ENCODE results near the gene ERG28. TPM values are rescaled to one million over a fixed set of nuclear protein-coding genes. Genes with fewer than 3 reads are reported as not detected.

The ERG28 gene
- total RNA-seq, 5 donors from 2014 or later (not counting 1 experiment from before 2014, with no cell fraction given) = 9.8 to 14.4 (median 12.3) TPM

DNA sequence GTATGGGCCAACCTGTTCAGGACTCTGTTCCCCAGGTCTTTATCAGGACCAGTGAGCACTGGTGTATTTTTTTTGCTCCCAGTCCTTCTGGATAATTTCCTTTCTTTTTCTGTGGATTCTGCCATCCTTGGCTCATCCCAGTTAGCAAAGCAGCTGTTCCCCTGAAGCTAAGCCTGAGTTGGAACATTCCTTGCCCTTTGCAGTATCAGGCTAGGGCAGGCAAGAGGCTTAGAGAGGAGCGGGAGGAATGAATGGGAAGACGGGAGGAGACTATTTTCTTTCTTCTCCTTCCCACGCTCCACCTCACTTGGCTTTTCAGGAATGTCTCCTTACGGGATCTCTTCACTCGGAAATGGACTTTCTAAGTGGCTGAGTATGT lies 29.2 kb downstream of the ERG28 start:
- H3K36me3 ChIP-seq (ENCODE audit: control insufficient read depth in 2 of 2, extremely low read depth in 1 of 2, insufficient read depth in 1 of 2, low read length in 1 of 2) = no peaks in the 10 kb centered on the region
- Mint-ChIP-seq H3K4me1 (no peaks in the 10 kb centered on the region), H3K27me3 (no peaks in the 10 kb centered on the region), H3K4me3 (no peak overlapping the region), H3K9me3 (no peaks in the 10 kb centered on the region), H3K27ac (no peak overlapping the region), H3K36me3 (peaks cover 11% of the 10 kb centered on the region)
- no peaks in the 10 kb centered on the region for H3K9me3 ChIP-seq
- H3K27me3 ChIP-seq (replicated peaks in 1 of 2; ENCODE audit: control insufficient read depth in 2 of 2, extremely low read depth in 1 of 2, insufficient read depth in 2 of 2, low read length in 1 of 2) = no peaks in the 10 kb centered on the region
- CTCF ChIA-PET = no interaction called here
- POLR2A ChIA-PET = interaction anchor here in 1 of 2 donors (0.6 kb wide), 1 partner anchor 16 kb away, joined by 3 read pairs; no protein-coding TSS in a partner anchor
- WGBS (ENCODE audit: insufficient coverage) = 100% methylated on average over 1 of the region's 5 CpGs
- ATAC-seq (replicated peaks in 1 of 4) (no peak), DNase-seq (no peak)
- H3K4me1 ChIP-seq (ENCODE audit: control insufficient read depth in 1 of 2, extremely low read depth in 1 of 2, insufficient read depth in 2 of 2, low read length in 2 of 2) = no peaks in the 10 kb centered on the region
- no peak overlapping the region for H3K27ac ChIP-seq (ENCODE audit: low read length)
- no peak overlapping the region for H3K4me3 ChIP-seq (ENCODE audit: control insufficient read depth in 1 of 2, extremely low read depth in 1 of 2, low read length in 1 of 2)

- Mint-ChIP-seq H3K4me1 (no peaks in the 10 kb centered on the region), H3K27me3 (no peaks in the 10 kb centered on the region), H3K27ac (no peak overlapping the region), H3K36me3 (peaks cover 11% of the 10 kb centered on the region), H3K9me3 (no peaks in the 10 kb centered on the region), H3K4me3 (no peak overlapping the region)
- no peaks in the 10 kb centered on the region for H3K9me3 ChIP-seq
- no peak overlapping the region for H3K27ac ChIP-seq (ENCODE audit: low read length)
- no peaks in the 10 kb centered on the region for H3K27me3 ChIP-seq (replicated peaks in 1 of 2; ENCODE audit: control insufficient read depth in 2 of 2, extremely low read depth in 1 of 2, insufficient read depth in 2 of 2, low read length in 1 of 2)
- no peaks in the 10 kb centered on the region for H3K36me3 ChIP-seq (ENCODE audit: control insufficient read depth in 2 of 2, extremely low read depth in 1 of 2, insufficient read depth in 1 of 2, low read length in 1 of 2)
- 67% methylated on average over 1 of the region's 6 CpGs for WGBS (ENCODE audit: insufficient coverage)
- ChIA-PET POLR2A (no interaction called here), CTCF (no interaction called here)
- H3K4me1 ChIP-seq (ENCODE audit: control insufficient read depth in 1 of 2, extremely low read depth in 1 of 2, insufficient read depth in 2 of 2, low read length in 2 of 2) = no peaks in the 10 kb centered on the region
- DNase-seq = no peak
- no peak for ATAC-seq (replicated peaks in 1 of 4)
- no peak overlapping the region for H3K4me3 ChIP-seq (ENCODE audit: control insufficient read depth in 1 of 2, extremely low read depth in 1 of 2, low read length in 1 of 2)
Observed at GRCh38 chr14:75630695-75631452, 29.8 kb downstream of the ERG28 start.

DNA sequence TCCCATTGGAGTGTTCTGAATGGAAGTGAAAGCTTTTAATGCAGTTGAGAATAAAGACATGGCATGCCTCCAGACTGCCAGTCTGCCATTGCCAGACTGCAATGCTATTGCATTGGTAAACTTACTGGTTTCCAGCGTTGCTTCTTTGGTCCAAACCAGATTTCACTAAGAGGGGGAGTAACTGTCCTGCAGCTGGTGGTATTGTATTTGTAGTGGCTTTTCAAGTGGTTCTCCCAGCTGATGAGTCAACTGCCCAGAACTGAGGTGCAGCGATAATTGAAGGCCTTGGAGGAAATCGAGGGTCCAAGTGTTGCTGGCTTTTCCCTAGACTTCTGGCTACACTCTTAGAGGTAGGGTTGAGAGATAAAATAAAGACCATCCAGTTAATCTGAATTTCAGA lies 31.9 kb downstream of the ERG28 start:
- no peak for DNase-seq
- H3K27ac Mint-ChIP-seq = no peak overlapping the region
- CTCF ChIA-PET = no interaction called here

GRCh38 chr14:75627406-75627805 lies 33.3 kb downstream of the ERG28 start:
- Histone ChIP-seq H3K4me1 (ENCODE audit: control insufficient read depth in 1 of 2, extremely low read depth in 1 of 2, insufficient read depth in 2 of 2, low read length in 2 of 2) (no peaks in the 10 kb centered on the region), H3K9me3 (no peaks in the 10 kb centered on the region), H3K27ac (ENCODE audit: low read length) (no peak overlapping the region), H3K27me3 (replicated peaks in 1 of 2; ENCODE audit: control insufficient read depth in 2 of 2, extremely low read depth in 1 of 2, insufficient read depth in 2 of 2, low read length in 1 of 2) (no peaks in the 10 kb centered on the region), H3K4me3 (ENCODE audit: control insufficient read depth in 1 of 2, extremely low read depth in 1 of 2, low read length in 1 of 2) (no peak overlapping the region), H3K36me3 (ENCODE audit: control insufficient read depth in 2 of 2, extremely low read depth in 1 of 2, insufficient read depth in 1 of 2, low read length in 1 of 2) (no peaks in the 10 kb centered on the region)
- no CpG with 5 or more reads among the region's 4 CpGs for WGBS (ENCODE audit: insufficient coverage)
- no peaks in the 10 kb centered on the region for H3K27me3 Mint-ChIP-seq
- ChIA-PET POLR2A (no interaction called here), CTCF (no interaction called here)
- no peak overlapping the region for H3K4me3 Mint-ChIP-seq
- no peak for ATAC-seq (replicated peaks in 1 of 4)
- H3K4me1 Mint-ChIP-seq = no peaks in the 10 kb centered on the region
- DNase-seq = no peak
- no peak overlapping the region for H3K27ac Mint-ChIP-seq
- no peaks in the 10 kb centered on the region for H3K36me3 Mint-ChIP-seq
- no peaks in the 10 kb centered on the region for H3K9me3 Mint-ChIP-seq

More for the DNA sequence above, 31.9 kb downstream of the ERG28 start:
- Mint-ChIP-seq H3K9me3 (no peaks in the 10 kb centered on the region), H3K4me1 (no peaks in the 10 kb centered on the region), H3K36me3 (peaks cover 4% of the 10 kb centered on the region), H3K27me3 (no peaks in the 10 kb centered on the region), H3K4me3 (no peak overlapping the region)
- Histone ChIP-seq H3K27ac (ENCODE audit: low read length) (no peak overlapping the region), H3K4me1 (ENCODE audit: control insufficient read depth in 1 of 2, extremely low read depth in 1 of 2, insufficient read depth in 2 of 2, low read length in 2 of 2) (no peaks in the 10 kb centered on the region), H3K36me3 (ENCODE audit: control insufficient read depth in 2 of 2, extremely low read depth in 1 of 2, insufficient read depth in 1 of 2, low read length in 1 of 2) (no peaks in the 10 kb centered on the region), H3K9me3 (no peaks in the 10 kb centered on the region), H3K27me3 (replicated peaks in 1 of 2; ENCODE audit: control insufficient read depth in 2 of 2, extremely low read depth in 1 of 2, insufficient read depth in 2 of 2, low read length in 1 of 2) (no peaks in the 10 kb centered on the region), H3K4me3 (ENCODE audit: control insufficient read depth in 1 of 2, extremely low read depth in 1 of 2, low read length in 1 of 2) (no peak overlapping the region)
- POLR2A ChIA-PET = no interaction called here
- ATAC-seq (replicated peaks in 1 of 4) = no peak
- WGBS (ENCODE audit: insufficient coverage) = 96% methylated on average over 2 of the region's 3 CpGs

DNA sequence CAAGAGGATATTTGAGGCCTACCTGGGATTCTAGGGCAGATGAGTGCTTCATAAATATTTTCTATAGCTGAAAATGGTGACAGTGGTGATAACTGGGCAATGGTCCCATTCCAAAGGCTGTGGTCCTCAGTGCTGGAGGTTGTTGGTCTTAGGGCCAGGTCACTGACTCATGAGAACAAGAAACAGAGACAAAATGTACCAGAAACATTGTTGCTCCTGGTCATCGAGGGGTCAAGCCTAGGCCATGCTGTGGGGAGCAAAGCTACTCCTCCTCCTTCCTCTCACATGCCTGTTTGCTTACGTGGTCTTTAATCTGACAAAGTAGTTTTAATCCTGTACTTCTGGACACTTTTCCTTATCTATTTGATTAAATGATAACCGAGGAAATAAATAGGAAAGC lies 33.8 kb downstream of the ERG28 start:
- ATAC-seq (replicated peaks in 1 of 4) (no peak), DNase-seq (no peak)
- no peaks in the 10 kb centered on the region for H3K36me3 ChIP-seq (ENCODE audit: control insufficient read depth in 2 of 2, extremely low read depth in 1 of 2, insufficient read depth in 1 of 2, low read length in 1 of 2)
- H3K27ac ChIP-seq (ENCODE audit: low read length) = no peak overlapping the region
- Mint-ChIP-seq H3K36me3 (no peaks in the 10 kb centered on the region), H3K4me1 (no peaks in the 10 kb centered on the region), H3K9me3 (no peaks in the 10 kb centered on the region), H3K27me3 (no peaks in the 10 kb centered on the region), H3K4me3 (no peak overlapping the region), H3K27ac (no peak overlapping the region)
- no peaks in the 10 kb centered on the region for H3K9me3 ChIP-seq
- no CpG with 5 or more reads among the region's 3 CpGs for WGBS (ENCODE audit: insufficient coverage)
- H3K27me3 ChIP-seq (replicated peaks in 1 of 2; ENCODE audit: control insufficient read depth in 2 of 2, extremely low read depth in 1 of 2, insufficient read depth in 2 of 2, low read length in 1 of 2) = no peaks in the 10 kb centered on the region
- no peaks in the 10 kb centered on the region for H3K4me1 ChIP-seq (ENCODE audit: control insufficient read depth in 1 of 2, extremely low read depth in 1 of 2, insufficient read depth in 2 of 2, low read length in 2 of 2)
- CTCF ChIA-PET = no interaction called here
- H3K4me3 ChIP-seq (ENCODE audit: control insufficient read depth in 1 of 2, extremely low read depth in 1 of 2, low read length in 1 of 2) = no peak overlapping the region
- POLR2A ChIA-PET = no interaction called here

- no peaks in the 10 kb centered on the region for H3K27me3 ChIP-seq (replicated peaks in 1 of 2; ENCODE audit: control insufficient read depth in 2 of 2, extremely low read depth in 1 of 2, insufficient read depth in 2 of 2, low read length in 1 of 2)
- peaks cover 4% of the 10 kb centered on the region for H3K36me3 Mint-ChIP-seq
- H3K4me3 ChIP-seq (ENCODE audit: control insufficient read depth in 1 of 2, extremely low read depth in 1 of 2, low read length in 1 of 2) = no peak overlapping the region
- no peaks in the 10 kb centered on the region for H3K27me3 Mint-ChIP-seq
- no peak for ATAC-seq (replicated peaks in 1 of 4)
- no CpG with 5 or more reads among the region's 3 CpGs for WGBS (ENCODE audit: insufficient coverage)
- no peak overlapping the region for H3K27ac Mint-ChIP-seq
- no peak overlapping the region for H3K27ac ChIP-seq (ENCODE audit: low read length)
- H3K9me3 ChIP-seq = no peaks in the 10 kb centered on the region
- POLR2A ChIA-PET = no interaction called here
- no peaks in the 10 kb centered on the region for H3K4me1 ChIP-seq (ENCODE audit: control insufficient read depth in 1 of 2, extremely low read depth in 1 of 2, insufficient read depth in 2 of 2, low read length in 2 of 2)
- H3K4me1 Mint-ChIP-seq = no peaks in the 10 kb centered on the region
- H3K4me3 Mint-ChIP-seq = no peak overlapping the region
- H3K9me3 Mint-ChIP-seq = no peaks in the 10 kb centered on the region
- no peaks in the 10 kb centered on the region for H3K36me3 ChIP-seq (ENCODE audit: control insufficient read depth in 2 of 2, extremely low read depth in 1 of 2, insufficient read depth in 1 of 2, low read length in 1 of 2)
- CTCF ChIA-PET = no interaction called here
- DNase-seq = no peak
Observed at GRCh38 chr14:75626396-75626795, 34.3 kb downstream of the ERG28 start.

DNA sequence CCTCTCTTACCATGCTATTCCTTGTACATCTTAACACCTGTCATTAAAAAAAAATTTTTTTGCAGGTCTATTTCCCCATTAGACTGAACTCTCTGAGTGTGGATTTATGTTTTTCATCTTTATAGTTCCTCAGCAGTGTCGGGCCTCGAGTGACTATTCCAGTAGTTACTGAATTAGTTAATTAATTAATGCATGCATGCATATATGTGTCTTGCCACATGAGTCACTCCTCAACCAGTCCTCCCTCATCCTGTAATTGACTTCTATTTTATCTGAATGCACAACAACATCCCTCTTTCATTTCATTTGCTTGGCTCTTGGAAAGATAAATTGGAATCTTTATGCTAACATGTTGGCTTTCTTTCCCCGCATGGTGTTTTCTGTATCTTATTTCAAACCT lies 35.6 kb downstream of the ERG28 start:
- no peaks in the 10 kb centered on the region for H3K4me1 Mint-ChIP-seq
- ChIA-PET CTCF (interaction anchor here in 1 of 2 donors (0.5 kb wide), 1 partner anchor 1301 kb away, joined by 7 read pairs; no protein-coding TSS in a partner anchor), POLR2A (no interaction called here)
- ATAC-seq (replicated peaks in 1 of 4) (no peak), DNase-seq (no peak)
- no peak overlapping the region for H3K27ac Mint-ChIP-seq
- WGBS (ENCODE audit: insufficient coverage) = no CpG with 5 or more reads among the region's 3 CpGs
- Histone ChIP-seq H3K36me3 (ENCODE audit: control insufficient read depth in 2 of 2, extremely low read depth in 1 of 2, insufficient read depth in 1 of 2, low read length in 1 of 2) (no peaks in the 10 kb centered on the region), H3K27me3 (replicated peaks in 1 of 2; ENCODE audit: control insufficient read depth in 2 of 2, extremely low read depth in 1 of 2, insufficient read depth in 2 of 2, low read length in 1 of 2) (no peaks in the 10 kb centered on the region), H3K27ac (ENCODE audit: low read length) (no peak overlapping the region), H3K4me1 (ENCODE audit: control insufficient read depth in 1 of 2, extremely low read depth in 1 of 2, insufficient read depth in 2 of 2, low read length in 2 of 2) (no peaks in the 10 kb centered on the region), H3K4me3 (ENCODE audit: control insufficient read depth in 1 of 2, extremely low read depth in 1 of 2, low read length in 1 of 2) (no peak overlapping the region), H3K9me3 (no peaks in the 10 kb centered on the region)
- H3K9me3 Mint-ChIP-seq = no peaks in the 10 kb centered on the region
- no peaks in the 10 kb centered on the region for H3K27me3 Mint-ChIP-seq
- no peak overlapping the region for H3K4me3 Mint-ChIP-seq
- peaks cover 4% of the 10 kb centered on the region for H3K36me3 Mint-ChIP-seq
